Activated T-cell treated with anti-CD3 and anti-CD28 coated beads for 48 hours (primary cell): ENCODE data around the gene GRIN1.
A peak's percentile ranks its signal among the peaks of the same experiment; 100 is the strongest.

ENCODE experiments used
- DNase-seq: peaks from one replicate; pipeline ENCODE4 v3.0.0-alpha.2; 2020; ENCODE audit warnings: low read depth

The GRIN1 gene

GRCh38 chr9:137148242-137148641 lies 9.3 kb downstream of the GRIN1 start:
- DNase-seq, result no peak

- DNase-seq, result no peak
Observed at GRCh38 chr9:137148661-137149060, 9.7 kb downstream of the GRIN1 start.

GRCh38 chr9:137149363-137149762 lies 10.4 kb downstream of the GRIN1 start:
- no peak for DNase-seq

GRCh38 chr9:137149942-137150616 lies 11.1 kb downstream of the GRIN1 start:
- peak; percentile 53 for DNase-seq

- DNase-seq, result peak; percentile 70
Observed at GRCh38 chr9:137150617-137151457, 11.9 kb downstream of the GRIN1 start.

GRCh38 chr9:137152844-137153405 lies 14.0 kb downstream of the GRIN1 start:
- no peak for DNase-seq

- peak; percentile 61 for DNase-seq
Observed at GRCh38 chr9:137156567-137157375, 17.8 kb downstream of the GRIN1 start.

- no peak for DNase-seq
Observed at GRCh38 chr9:137157618-137158415, 18.9 kb downstream of the GRIN1 start.

- no peak for DNase-seq
Observed at GRCh38 chr9:137158625-137159024, 19.7 kb downstream of the GRIN1 start.

- DNase-seq, result no peak
Observed at GRCh38 chr9:137159105-137160053, 20.4 kb downstream of the GRIN1 start.

GRCh38 chr9:137160054-137160425 lies 21.1 kb downstream of the GRIN1 start:
- no peak for DNase-seq

GRCh38 chr9:137160716-137161557 lies 22.0 kb downstream of the GRIN1 start:
- DNase-seq, result no peak

GRCh38 chr9:137161558-137162486 lies 22.9 kb downstream of the GRIN1 start:
- DNase-seq, result no peak

- no peak for DNase-seq
Observed at GRCh38 chr9:137162505-137163364, 23.8 kb downstream of the GRIN1 start.

GRCh38 chr9:137163365-137163715 lies 24.4 kb downstream of the GRIN1 start:
- no peak for DNase-seq

- no peak for DNase-seq
Observed at GRCh38 chr9:137163805-137164204, 24.9 kb downstream of the GRIN1 start.
